Activated CD4-positive, alpha-beta T cell treated with anti-CD3 and anti-CD28 coated beads, Interleukin-10, Interleukin-2, amounts not matched to agents 100 ng/mL and 50 ng/mL, durations not matched to agents 16 hours and 8 hours (primary cell): ENCODE measurements around the gene KRTAP10-2.
"Not testable (repeated sequence)": the region's sequence is repeated elsewhere in the genome, so short reads cannot be mapped to it uniquely, and the experiment has no call there.

ENCODE experiments used
- DNase-seq: peaks from one replicate; pipeline ENCODE4 v3.0.0-alpha.2; 2020

Gene KRTAP10-2

GRCh38 chr21:44511938-44512275, 39.4 kb downstream of the KRTAP10-2 start:
- no peak for DNase-seq

DNA sequence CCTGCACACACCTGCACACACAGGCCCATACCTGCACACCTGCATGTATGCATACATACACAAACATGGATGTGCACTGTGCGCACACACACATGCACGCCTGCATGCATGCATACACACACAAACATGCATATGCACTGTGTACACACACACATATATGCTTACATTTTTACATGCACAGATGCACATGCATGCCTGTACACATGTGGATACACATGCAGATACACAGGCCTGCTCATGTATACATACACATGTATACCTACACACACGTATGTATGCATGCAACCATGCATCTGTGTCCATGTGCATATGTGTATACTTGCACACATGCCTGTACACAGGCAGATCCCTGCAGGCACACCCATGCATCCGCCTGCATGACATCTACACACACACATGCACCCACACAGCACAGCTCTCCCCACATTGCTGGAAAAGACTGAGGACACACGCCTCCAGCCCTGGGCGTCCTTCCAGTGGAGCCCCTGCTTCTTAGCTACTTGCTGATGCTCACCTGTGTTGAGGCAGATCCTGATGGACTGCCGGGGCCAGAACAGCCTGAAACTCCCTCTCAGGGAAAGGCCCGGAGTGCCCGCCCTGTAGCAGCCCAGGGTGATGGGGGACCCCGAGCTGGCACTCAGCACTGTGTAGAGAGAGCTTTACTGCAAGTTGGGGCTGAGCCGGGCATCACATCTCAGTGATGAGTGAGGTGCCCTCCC, 39.9 kb downstream of the KRTAP10-2 start:
- DNase-seq, result no peak

DNA sequence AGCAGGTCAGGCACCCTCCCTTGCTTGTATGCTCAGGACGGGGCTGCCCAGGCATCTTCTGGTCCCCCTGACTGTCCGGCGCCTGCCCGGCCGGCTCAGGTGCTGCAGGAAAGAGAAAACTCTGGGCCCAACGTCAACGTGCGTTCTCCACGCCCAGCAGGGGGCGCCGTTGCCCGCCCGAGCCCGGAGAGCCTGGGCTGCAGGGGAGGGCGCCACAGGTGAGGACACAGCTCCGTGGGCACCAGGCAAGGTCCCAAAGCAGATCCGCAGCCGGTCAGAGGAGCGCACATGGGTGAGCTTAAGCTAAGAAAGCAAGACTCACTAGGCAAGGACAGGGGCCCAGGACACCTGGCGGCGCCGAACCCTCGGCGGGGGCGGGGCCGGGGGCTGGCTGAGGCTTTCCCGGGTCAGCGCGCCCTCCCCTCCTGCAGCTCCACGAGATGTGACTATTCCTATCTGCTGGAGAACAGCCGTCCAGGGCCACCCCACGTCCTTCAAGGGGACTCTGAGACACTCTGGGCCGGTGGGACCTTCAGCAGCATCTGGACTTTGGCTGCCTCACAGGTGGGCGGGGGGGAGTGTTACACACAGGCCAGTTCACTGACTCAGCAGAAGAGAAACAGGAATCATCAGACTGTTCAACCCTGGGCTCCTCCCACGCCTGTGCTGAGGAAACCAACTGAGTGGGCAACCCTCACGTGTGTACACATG, 40.6 kb downstream of the KRTAP10-2 start:
- DNase-seq, result peak; percentile 73

GRCh38 chr21:44510109-44510507, 41.2 kb downstream of the KRTAP10-2 start:
- no peak for DNase-seq

- DNase-seq, result no peak
Measured at GRCh38 chr21:44509539-44509938, 41.8 kb downstream of the KRTAP10-2 start.

DNA sequence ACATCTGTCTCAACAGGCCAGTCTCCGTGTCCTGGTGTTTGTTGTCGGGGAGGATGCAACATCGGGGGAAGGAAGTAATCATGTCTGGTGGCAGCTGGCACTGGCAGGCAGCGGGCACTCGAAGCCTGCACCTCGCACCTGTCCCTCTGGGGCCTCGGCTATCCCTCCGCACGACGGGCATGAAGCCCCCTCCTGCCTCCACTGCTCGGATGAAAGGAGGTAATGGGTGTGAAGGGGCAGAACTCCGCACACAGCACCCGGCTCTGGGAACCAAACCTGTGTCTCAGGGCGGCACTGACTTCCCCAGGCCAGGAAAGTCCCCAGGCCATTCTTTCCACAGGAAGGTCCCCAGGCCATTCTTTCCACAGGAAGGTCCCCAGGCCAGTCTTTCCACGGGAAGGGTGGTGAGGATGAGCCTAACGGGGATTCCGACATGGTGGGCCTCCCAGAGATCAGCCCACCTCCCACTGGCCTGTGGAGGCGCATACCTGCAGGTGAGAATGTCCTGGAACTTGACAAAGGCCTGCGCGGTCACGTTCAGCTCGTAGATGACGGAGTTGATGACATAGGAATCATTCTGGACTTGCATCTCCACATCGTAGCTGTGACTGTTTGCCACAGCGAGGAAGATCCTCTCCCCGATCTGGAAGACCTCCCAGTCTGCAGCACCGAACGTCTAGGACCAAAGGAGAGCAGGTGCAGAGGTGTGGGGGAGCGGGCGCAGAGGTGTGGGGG, 42.4 kb downstream of the KRTAP10-2 start:
- no peak for DNase-seq

- no peak for DNase-seq
Measured at GRCh38 chr21:44508426-44508710, 42.9 kb downstream of the KRTAP10-2 start.

- DNase-seq, result no peak
Measured at GRCh38 chr21:44507673-44508425, 43.5 kb downstream of the KRTAP10-2 start.

DNA sequence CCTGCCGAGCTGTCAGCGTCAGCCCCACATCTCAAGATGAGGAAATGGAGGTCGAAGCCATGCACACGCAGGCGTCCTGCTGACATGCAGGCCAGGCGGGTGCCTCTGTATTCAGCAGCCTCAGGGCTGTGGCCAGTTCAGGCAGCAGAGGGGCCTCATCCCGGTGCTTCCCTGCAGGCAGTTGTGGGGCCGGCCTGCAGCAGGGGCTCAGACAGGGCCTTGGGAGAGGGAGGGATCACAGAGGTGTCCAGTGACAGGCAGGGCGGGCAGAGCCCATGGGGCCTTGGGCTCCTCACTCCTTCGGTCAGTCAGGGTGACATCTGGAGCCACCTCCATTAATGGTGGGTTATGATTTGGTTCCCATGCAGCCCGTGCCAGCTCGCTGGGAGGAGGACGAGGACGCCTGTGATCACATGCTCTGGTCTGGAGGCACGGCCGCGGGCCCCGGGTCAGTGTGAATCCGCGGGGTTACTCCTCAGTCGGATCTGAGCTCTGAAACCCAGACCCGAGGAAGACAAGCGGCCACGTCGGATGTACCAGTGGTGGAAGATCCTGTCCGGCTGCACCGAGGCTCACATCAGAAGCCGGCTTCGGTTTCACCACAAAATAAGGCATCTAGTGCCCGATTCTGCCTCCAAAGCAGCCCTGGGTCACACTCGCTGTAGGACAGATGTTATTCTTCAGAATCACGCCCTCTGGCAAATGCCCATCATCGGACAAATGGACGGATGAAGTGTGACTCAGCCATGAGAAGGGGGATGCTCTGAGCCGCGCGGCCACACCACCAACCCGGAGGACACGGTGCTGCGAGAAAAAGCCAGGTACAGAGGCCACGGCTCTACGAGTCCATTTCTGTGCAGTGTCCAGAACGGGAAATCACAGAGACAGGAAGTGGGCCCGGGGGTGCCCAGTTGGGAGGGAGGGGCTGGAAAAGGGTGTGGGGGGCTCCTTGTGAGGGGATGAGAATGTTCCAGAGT, 44.7 kb downstream of the KRTAP10-2 start:
- no peak for DNase-seq

- no peak for DNase-seq
Measured at GRCh38 chr21:44505673-44506278, 45.5 kb downstream of the KRTAP10-2 start.

GRCh38 chr21:44503901-44504399, 47.4 kb downstream of the KRTAP10-2 start:
- no peak for DNase-seq

DNA sequence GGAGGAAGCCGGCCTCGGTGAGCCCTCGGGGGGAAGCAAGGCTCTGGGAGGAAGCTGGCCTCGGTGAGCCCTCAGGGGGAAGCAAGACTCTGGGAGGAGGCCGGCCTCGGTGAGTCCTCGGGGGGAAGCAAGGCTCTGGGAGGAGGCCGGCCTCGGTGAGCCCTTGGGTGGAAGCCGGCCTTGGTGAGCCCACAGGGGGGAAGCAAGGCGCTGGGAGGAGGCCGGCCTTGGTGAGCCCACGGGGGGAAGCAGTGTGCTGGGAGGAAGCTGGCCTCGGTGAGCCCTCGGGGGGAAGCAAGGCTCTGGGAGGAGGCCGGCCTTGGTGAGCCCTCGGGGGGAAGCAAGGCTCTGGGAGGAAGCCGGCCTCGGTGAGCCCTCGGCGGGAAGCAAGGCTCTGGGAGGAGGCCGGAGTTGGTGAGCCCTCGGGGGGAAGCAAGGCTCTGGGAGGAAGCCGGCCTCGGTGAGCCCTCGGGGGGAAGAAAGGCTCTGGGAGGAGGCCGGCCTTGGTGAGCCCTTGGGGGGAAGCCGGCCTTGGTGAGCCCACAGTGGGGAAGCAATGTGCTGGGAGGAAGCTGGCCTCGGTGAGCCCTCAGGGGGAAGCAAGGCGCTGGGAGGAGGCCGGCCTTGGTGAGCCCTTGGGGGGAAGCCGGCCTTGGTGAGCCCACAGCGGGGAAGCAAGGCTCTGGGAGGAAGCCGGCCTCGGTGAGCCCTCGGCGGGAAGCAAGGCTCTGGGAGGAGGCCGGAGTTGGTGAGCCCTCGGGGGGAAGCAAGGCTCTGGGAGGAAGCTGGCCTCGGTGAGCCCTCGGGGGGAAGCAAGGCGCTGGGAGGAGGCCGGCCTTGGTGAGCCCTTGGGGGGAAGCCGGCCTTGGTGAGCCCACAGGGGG, 48.1 kb downstream of the KRTAP10-2 start:
- not testable (repeated sequence) for DNase-seq

DNA sequence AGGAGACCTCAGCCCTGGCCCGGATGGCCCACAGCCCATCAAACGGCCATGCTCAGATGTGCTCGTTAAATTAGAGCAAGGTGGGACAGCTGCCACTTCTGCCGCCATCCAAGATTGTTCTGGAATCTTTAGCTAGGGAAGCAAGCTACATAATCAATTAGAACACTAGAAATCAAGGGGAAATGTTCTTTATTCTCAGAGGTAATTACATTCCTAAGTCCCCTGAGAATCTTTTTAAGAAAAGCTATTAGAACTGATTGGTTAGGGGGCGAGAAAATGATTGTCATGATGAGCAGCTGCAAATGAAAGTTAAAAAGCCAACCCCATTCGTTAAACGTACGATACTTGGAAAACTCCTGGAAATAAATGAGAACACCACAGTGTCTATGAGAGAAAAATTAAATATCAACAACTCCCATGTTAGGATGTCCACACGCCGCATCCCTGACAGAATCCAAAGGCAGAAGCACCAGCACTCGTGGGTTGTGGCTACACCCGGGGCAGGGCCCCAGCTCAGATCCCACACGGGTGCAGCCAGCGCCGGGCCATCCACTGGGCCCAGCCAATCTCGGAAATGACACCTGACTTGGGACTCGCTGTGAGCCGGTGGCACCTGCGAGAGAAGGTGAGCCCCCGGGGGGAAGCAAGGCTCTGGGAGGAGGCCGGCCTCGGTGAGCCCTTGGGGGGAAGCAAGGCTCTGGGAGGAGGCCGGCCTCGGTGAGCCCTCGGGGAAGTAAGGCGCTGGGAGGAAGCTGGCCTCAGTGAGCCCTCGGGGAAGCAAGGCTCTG, 48.9 kb downstream of the KRTAP10-2 start:
- no peak for DNase-seq
